ENCODE results near the gene MTMR11. TPM values are rescaled to one million over a fixed set of nuclear protein-coding genes. Genes with fewer than 3 reads are reported as not detected.

The MTMR11 gene
- total and polyA plus RNA-seq, 2 experiments from 2014 or later, result 2.4 to 3.6 TPM

- TF ChIP-seq ZNF462 (CRISPR knock-in tag; IDR thresholded peaks at IDR 0.05) (no peak), CREB1 (CRISPR knock-in tag; IDR thresholded peaks at IDR 0.05; ENCODE audit: low read depth) (no peak)
Observed at GRCh38 chr1:149967646-149968045, 31.0 kb upstream of the MTMR11 start (continued).

- no peaks in the 10 kb centered on the region; the same call in 1 of the 2 replicates for H4K20me1 ChIP-seq (replicated peaks; ENCODE audit: insufficient read depth)
- ATAC-seq (no peak; the same call in 2 of the 3 replicates), DNase-seq (ENCODE audit: low spot score) (no peak)
- no peak overlapping the region for H3K4me3 ChIP-seq
- Mint-ChIP-seq H3K4me1 (no peaks in the 10 kb centered on the region), H3K27ac (no peak overlapping the region), H3K27me3 (ENCODE audit: insufficient read depth, low read depth, poor library complexity) (no peaks in the 10 kb centered on the region), H3K9me3 (no peaks in the 10 kb centered on the region), H3K36me3 (ENCODE audit: low read depth) (peaks cover 41% of the 10 kb centered on the region), H3K4me3 (no peak overlapping the region)
- H3K36me3 ChIP-seq (ENCODE audit: insufficient read depth), result peaks cover 21% of the 10 kb centered on the region
- no peaks in the 10 kb centered on the region for H3K4me1 ChIP-seq (ENCODE audit: insufficient read depth)
- no peak overlapping the region for H3K4me2 ChIP-seq
- no peaks in the 10 kb centered on the region for H3K79me2 ChIP-seq (replicated peaks; ENCODE audit: insufficient read depth)
- TF ChIP-seq ZNF331 (CRISPR knock-in tag; IDR thresholded peaks at IDR 0.05; ENCODE audit: low read depth) (no peak), REST (IDR thresholded peaks at IDR 0.05; ENCODE audit: unreplicated experiment) (no peak)
- H3K9me2 ChIP-seq (ENCODE audit: insufficient read depth), result no peaks in the 10 kb centered on the region
- H3K27me3 ChIP-seq (ENCODE audit: insufficient read depth), result no peaks in the 10 kb centered on the region
- 0 out of 2 replicates have a peak, but pooled peaks cover 2% of the 10 kb centered on the region for H3F3A ChIP-seq (replicated peaks; ENCODE audit: low read depth)
- H2AFZ ChIP-seq, result no peak overlapping the region
- no peak overlapping the region for H3K27ac ChIP-seq (ENCODE audit: low read depth)
Observed at GRCh38 chr1:149967041-149967440, 30.4 kb upstream of the MTMR11 start.

Measured in GM23338 (cell line).